Osteocyte (in vitro differentiated cells): ENCODE measurements around the gene CDIP1. TPM values are rescaled to one million over a fixed set of nuclear protein-coding genes. Genes with fewer than 3 reads are reported as not detected.
A peak's percentile ranks its signal among the peaks of the same experiment; 100 is the strongest.

Experiments
- DNase-seq: peaks from one replicate; pipeline ENCODE4 v3.0.0; 2021; ENCODE audit warnings: mixed read lengths; ENCODE audit not compliant: unreplicated experiment; ENCODE audit errors: extremely low spot score
- H3K27ac Mint-ChIP-seq: one replicate; pipeline ENCODE4 v1.8.0; 2021; ENCODE audit warnings: mild to moderate bottlenecking, mixed read lengths; ENCODE audit not compliant: unreplicated experiment
- H3K27me3 Mint-ChIP-seq: one replicate; pipeline ENCODE4 v1.8.0; 2021; ENCODE audit warnings: mixed read lengths; ENCODE audit not compliant: unreplicated experiment
- H3K36me3 Mint-ChIP-seq: one replicate; pipeline ENCODE4 v1.8.0; 2021; ENCODE audit warnings: mixed read lengths; ENCODE audit not compliant: unreplicated experiment
- H3K4me1 Mint-ChIP-seq: one replicate; pipeline ENCODE4 v1.8.0; 2021; ENCODE audit warnings: mixed read lengths; ENCODE audit not compliant: unreplicated experiment
- H3K4me3 Mint-ChIP-seq: one replicate; pipeline ENCODE4 v1.8.0; 2021; ENCODE audit warnings: mild to moderate bottlenecking, moderate library complexity, mixed read lengths; ENCODE audit not compliant: unreplicated experiment
- H3K9me3 Mint-ChIP-seq: one replicate; pipeline ENCODE4 v1.8.0; 2021; ENCODE audit warnings: mixed read lengths; ENCODE audit not compliant: unreplicated experiment
- long read RNA-seq: library from polyadenylated mRNA; unstranded; transcript quantifications from one replicate; pipeline ENCODE4 v2.0.0, GENCODE V29; 2021
- total RNA-seq: library from RNA; stranded (reverse); gene quantifications from 2 replicates; pipeline ENCODE4 v1.2.1, GENCODE V29; 2021
- TF ChIP-seq, protein P1 (sequence below): fragments of 200-600 bp; sonication (generic); IDR thresholded peaks from 2 replicates; pipeline ENCODE4 v1.5.0; 2021; ENCODE audit warnings: antibody characterized with exemption, mild to moderate bottlenecking, moderate library complexity

CDIP1 gene
- 28.5 and 28.9 TPM in 2 replicates for total RNA-seq
- long read RNA-seq, partial matches to known transcripts = 3 of 5 reads
- long read RNA-seq, other reads (novel, unspliced or antisense) = 2 of 5 reads

DNA sequence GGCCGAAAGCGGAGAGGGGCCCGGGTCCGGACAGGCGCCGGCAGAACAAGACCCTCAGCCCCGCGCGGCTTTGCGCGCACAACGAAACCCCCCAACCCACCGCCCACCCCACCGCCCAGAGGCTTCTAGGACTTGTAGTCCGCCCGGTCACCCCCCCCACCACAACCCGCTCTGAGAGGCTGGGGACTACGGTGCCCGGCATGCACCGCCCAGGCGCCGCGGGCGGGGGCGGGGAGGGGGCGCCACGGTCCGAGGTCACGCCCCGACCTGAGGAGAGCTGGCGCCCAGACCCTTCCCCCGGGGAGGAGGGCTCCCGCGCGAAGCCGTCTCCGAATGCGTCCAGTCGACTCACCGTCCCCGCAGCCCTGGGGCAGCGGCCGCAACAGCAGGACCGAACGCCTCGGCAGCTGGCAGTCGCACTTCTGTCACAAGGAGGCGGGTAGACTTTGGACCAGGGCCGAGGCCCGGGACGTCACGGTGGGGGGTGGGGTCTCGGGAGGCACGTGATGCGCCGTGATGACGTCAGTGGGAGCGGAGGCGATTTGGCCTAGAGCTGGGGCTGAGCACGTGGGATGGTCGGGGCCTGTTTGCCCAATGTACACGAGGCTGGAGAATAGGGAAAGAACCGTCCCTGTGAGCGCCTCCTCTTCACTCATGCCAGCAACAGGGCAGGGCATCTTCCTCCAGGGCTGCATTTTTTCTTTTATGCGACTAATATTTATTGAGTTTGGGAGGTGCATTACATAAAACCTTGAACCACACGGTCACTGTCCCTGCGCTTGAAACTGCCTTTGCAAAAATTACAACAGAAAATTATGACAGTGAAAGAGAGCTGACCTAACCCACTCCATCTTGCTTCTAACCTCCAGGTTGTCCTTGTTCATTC is at the start of gene CDIP1:
CDIP1 (minus strand) TSS at position 424 of the 886 bp plus-strand sequence. CDS start 24,643 bp downstream, outside the sequence.
- TF ChIP-seq, protein P1, sequence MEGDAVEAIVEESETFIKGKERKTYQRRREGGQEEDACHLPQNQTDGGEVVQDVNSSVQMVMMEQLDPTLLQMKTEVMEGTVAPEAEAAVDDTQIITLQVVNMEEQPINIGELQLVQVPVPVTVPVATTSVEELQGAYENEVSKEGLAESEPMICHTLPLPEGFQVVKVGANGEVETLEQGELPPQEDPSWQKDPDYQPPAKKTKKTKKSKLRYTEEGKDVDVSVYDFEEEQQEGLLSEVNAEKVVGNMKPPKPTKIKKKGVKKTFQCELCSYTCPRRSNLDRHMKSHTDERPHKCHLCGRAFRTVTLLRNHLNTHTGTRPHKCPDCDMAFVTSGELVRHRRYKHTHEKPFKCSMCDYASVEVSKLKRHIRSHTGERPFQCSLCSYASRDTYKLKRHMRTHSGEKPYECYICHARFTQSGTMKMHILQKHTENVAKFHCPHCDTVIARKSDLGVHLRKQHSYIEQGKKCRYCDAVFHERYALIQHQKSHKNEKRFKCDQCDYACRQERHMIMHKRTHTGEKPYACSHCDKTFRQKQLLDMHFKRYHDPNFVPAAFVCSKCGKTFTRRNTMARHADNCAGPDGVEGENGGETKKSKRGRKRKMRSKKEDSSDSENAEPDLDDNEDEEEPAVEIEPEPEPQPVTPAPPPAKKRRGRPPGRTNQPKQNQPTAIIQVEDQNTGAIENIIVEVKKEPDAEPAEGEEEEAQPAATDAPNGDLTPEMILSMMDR = peak; percentile 15
- peak; percentile 98 for DNase-seq
- Mint-ChIP-seq H3K4me1 (peaks cover 19% of the 10 kb centered on the region), H3K4me3 (peak within 1 kb of the TSS; percentile 73), H3K36me3 (peaks cover 4% of the 10 kb centered on the region), H3K27ac (peak within 1 kb of the TSS; percentile 64), H3K27me3 (no peaks in the 10 kb centered on the region), H3K9me3 (peaks cover 6% of the 10 kb centered on the region)

DNA sequence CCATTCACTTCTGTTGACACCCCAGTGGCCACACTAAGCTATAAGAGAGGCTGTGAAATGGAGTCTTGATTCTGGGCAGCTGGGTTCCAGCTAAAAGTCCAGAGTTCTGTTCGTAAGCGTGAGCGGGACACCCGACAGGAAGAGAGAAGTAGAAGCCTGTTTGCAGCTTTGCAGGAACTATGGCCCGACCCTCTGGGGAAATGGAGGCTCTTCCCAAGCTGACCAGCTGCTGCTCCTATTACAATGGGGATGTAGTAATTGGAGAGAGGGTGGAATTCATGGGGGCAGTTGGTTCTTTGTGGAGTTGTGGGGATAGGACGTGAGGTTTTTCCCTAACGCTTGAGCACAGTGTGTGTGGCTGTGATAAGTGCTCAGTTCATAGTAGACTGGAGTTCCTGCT is 47.7 kb upstream of the CDIP1 start:
- no peaks in the 10 kb centered on the region for H3K36me3 Mint-ChIP-seq
- peaks cover 24% of the 10 kb centered on the region for H3K27me3 Mint-ChIP-seq
- DNase-seq = no peak
- no peak overlapping the region for H3K27ac Mint-ChIP-seq
- H3K4me3 Mint-ChIP-seq = no peak overlapping the region
- TF ChIP-seq, protein P1 = no peak
- H3K4me1 Mint-ChIP-seq = no peaks in the 10 kb centered on the region
- H3K9me3 Mint-ChIP-seq = no peaks in the 10 kb centered on the region

DNA sequence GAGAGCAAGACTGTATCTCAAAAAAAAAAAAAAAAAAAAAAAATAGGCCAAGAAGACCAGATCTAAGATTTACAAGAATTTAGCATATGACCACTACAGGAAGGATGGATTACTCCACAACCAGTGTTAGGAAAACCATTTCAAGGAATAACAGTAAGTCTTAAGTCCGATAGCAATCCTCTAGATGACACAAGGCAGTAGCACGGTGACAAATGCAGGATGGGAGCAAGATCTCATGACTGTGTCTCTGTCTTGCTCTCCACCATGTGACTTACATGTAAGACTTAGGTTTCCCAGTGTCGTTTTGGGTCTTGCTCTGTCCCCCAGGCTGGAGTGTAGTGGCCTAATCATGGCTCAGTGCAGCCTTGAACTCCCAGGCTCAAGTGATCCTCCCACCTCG is 45.3 kb upstream of the CDIP1 start:
- H3K4me3 Mint-ChIP-seq = no peak overlapping the region
- no peaks in the 10 kb centered on the region for H3K36me3 Mint-ChIP-seq
- H3K9me3 Mint-ChIP-seq = no peaks in the 10 kb centered on the region
- peaks cover 24% of the 10 kb centered on the region for H3K27me3 Mint-ChIP-seq
- DNase-seq = no peak
- H3K27ac Mint-ChIP-seq = no peak overlapping the region
- no peaks in the 10 kb centered on the region for H3K4me1 Mint-ChIP-seq
- TF ChIP-seq, protein P1 = no peak

DNA sequence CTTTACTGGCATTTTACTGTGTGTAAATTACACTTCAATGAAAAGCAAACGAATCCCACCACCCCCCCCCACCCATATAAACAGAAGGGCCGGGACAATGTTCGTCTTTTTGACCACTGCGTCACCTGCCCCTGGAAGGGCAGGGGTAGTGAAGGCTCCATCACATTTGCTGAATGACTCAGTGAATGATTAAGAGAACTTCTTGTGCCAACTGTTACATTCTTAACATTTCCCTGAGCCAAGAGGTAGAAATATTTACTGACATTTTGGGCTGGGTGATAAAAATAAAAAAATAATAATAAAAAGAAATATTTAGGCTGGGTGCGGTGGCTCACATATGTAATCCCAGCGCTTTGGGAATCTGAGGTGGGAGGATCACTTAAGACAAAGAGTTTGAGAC is 41.7 kb upstream of the CDIP1 start:
- no peak overlapping the region for H3K4me3 Mint-ChIP-seq
- no peak overlapping the region for H3K27ac Mint-ChIP-seq
- DNase-seq = no peak
- H3K9me3 Mint-ChIP-seq = no peaks in the 10 kb centered on the region
- H3K36me3 Mint-ChIP-seq = no peaks in the 10 kb centered on the region
- H3K4me1 Mint-ChIP-seq = no peaks in the 10 kb centered on the region
- H3K27me3 Mint-ChIP-seq = no peaks in the 10 kb centered on the region
- TF ChIP-seq, protein P1 = no peak

DNA sequence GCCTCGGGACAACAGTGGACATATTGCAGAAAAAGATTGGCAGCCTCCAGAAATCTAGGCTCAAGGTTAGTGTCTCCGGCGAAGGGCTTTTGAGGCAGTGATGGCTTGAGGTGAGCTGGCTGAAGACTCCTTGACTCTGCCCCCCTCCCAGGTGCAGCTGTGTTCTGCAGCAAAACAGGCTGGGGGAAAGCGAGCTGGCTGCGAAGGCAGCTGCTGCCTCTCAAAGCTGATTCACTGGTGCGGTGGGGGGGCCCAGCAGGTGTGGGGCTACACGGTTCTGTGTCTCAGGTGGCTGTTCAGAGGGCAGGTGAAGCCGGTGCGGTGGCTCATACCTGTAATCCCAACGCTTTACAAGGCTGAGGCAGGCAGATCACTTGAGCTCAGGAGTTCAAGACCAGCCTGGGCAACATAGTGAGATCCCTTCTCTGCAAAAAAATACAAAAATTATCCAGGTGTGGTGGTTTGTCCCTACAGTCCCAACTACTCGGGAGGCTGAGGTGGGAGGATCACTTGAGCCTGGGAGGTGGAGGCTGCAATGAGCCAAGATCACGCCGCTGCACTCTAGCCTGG is 40.5 kb upstream of the CDIP1 start:
- no peaks in the 10 kb centered on the region for H3K27me3 Mint-ChIP-seq

More for the DNA sequence above, 40.5 kb upstream of the CDIP1 start:
- Mint-ChIP-seq H3K4me3 (no peak overlapping the region), H3K27ac (no peak overlapping the region), H3K36me3 (no peaks in the 10 kb centered on the region), H3K9me3 (no peaks in the 10 kb centered on the region), H3K4me1 (no peaks in the 10 kb centered on the region)
- TF ChIP-seq, protein P1 = no peak
- no peak for DNase-seq
